ENCODE results near the gene PRDM16. TPM values are rescaled to one million over a fixed set of nuclear protein-coding genes. Genes with fewer than 3 reads are reported as not detected.
A peak's percentile ranks its signal among the peaks of the same experiment; 100 is the strongest.

Gene PRDM16
- total and polyA plus RNA-seq, 2 of the 13 experiments (the other 11 are each of a cell fraction or from before 2014, with no cell fraction given) = 0.15 to 0.81 TPM

GRCh38 chr1:3423245-3423829 lies 354.3 kb downstream of the PRDM16 start (continued):
- TF ChIP-seq RERE (CRISPR knock-in tag; IDR thresholded peaks at IDR 0.05; ENCODE audit: low read depth) (no peak), ZNF569 (CRISPR knock-in tag; IDR thresholded peaks at IDR 0.05; ENCODE audit: borderline replicate concordance) (peak; percentile 73; the same call in 1 of the 2 replicates), ZNF543 (CRISPR knock-in tag; IDR thresholded peaks at IDR 0.05) (peak; percentile 79), ZNF792 (CRISPR knock-in tag; IDR thresholded peaks at IDR 0.05) (peak; percentile 85), ZHX2 (IDR thresholded peaks at IDR 0.05; ENCODE audit: low read depth) (peak; percentile 77), ZHX2 (CRISPR knock-in tag; IDR thresholded peaks at IDR 0.05; ENCODE audit: borderline replicate concordance) (no peak), ZNF503 (CRISPR knock-in tag; IDR thresholded peaks at IDR 0.05) (peak; percentile 69; the same call in 1 of the 2 replicates), PPARG (CRISPR knock-in tag; conservative IDR thresholded peaks at IDR 0.05) (no peak; the same call in 1 of the 2 replicates)
